Urinary bladder (tissue), 4 donors: ENCODE results near the gene TBX3. TPM values are rescaled to one million over a fixed set of nuclear protein-coding genes. Genes with fewer than 3 reads are reported as not detected.

Experiments used
- DNase-seq: peaks from one replicate; pipeline ENCODE4 v3.0.0-alpha.2; 2015; ENCODE audit errors: extremely low spot score
- H3K27ac ChIP-seq: one replicate; pipeline ENCODE4 v1.5.1; 2013; ENCODE audit warnings: low read depth, mild to moderate bottlenecking, moderate library complexity
- H3K36me3 ChIP-seq: one replicate; pipeline ENCODE4 v1.6.1; 2013; ENCODE audit warnings: mild to moderate bottlenecking, moderate library complexity; ENCODE audit not compliant: insufficient read depth
- H3K4me1 ChIP-seq: one replicate; pipeline ENCODE4 v1.6.1; 2013; ENCODE audit warnings: mild to moderate bottlenecking, moderate library complexity; ENCODE audit not compliant: insufficient read depth
- H3K4me3 ChIP-seq: one replicate; pipeline ENCODE4 v1.5.1; 2013; ENCODE audit warnings: low read depth, low read length
- WGBS: extraction: QIAGEN DNeasy Blood & Tissue Kit; methylation state at CpG from one replicate; pipeline ENCODE4 v1.1.7; 2013; 5-methylcytosine and 5-hydroxymethylcytosine counted together
- polyA plus RNA-seq: library from polyadenylated mRNA; stranded (reverse); fragments of 200-250 nt; gene quantifications from one replicate; pipeline ENCODE4 v1.2.3, GENCODE V29; 2013
- small RNA-seq: library from RNA; depleted of rRNA; stranded (forward); fragments of <200 nt; gene quantifications from one replicate; pipeline ENCODE3, GENCODE V24; 2014
- total RNA-seq: library from RNA; depleted of rRNA; stranded (reverse); fragments of >200 nt; gene quantifications from one replicate; pipeline ENCODE4 v1.2.3, GENCODE V29; 2014
- donor health status: healthy with polysubstance abuse.
- donor health status: healthy.

TBX3 gene
- total and polyA plus RNA-seq, 2 donors = 53.8 to 123 TPM

GRCh38 chr12:114636723-114637480 is 47.1 kb downstream of the TBX3 start:
- no peak for DNase-seq
- 56% methylated on average over 15 of the region's 15 CpGs for WGBS

GRCh38 chr12:114631242-114631641 is 52.7 kb downstream of the TBX3 start:
- no peaks in the 10 kb centered on the region for H3K36me3 ChIP-seq
- WGBS = 61% methylated on average over 7 of the region's 7 CpGs
- no peak overlapping the region for H3K4me3 ChIP-seq
- no peaks in the 10 kb centered on the region for H3K4me1 ChIP-seq
- no peak overlapping the region for H3K27ac ChIP-seq
- DNase-seq = no peak

More at GRCh38 chr12:114636723-114637480, 47.1 kb downstream of the TBX3 start:
- Histone ChIP-seq H3K4me1 (no peaks in the 10 kb centered on the region), H3K36me3 (no peaks in the 10 kb centered on the region), H3K27ac (no peak overlapping the region), H3K4me3 (no peak overlapping the region)

GRCh38 chr12:114628199-114628598 is 55.8 kb downstream of the TBX3 start:
- H3K4me1 ChIP-seq = no peaks in the 10 kb centered on the region
- 68% methylated on average over 5 of the region's 5 CpGs for WGBS
- H3K36me3 ChIP-seq = no peaks in the 10 kb centered on the region
- H3K27ac ChIP-seq = no peak overlapping the region
- no peak overlapping the region for H3K4me3 ChIP-seq
- no peak for DNase-seq

GRCh38 chr12:114627393-114627792 is 56.6 kb downstream of the TBX3 start:
- Histone ChIP-seq H3K4me3 (no peak overlapping the region), H3K27ac (no peak overlapping the region), H3K36me3 (no peaks in the 10 kb centered on the region), H3K4me1 (no peaks in the 10 kb centered on the region)
- no peak for DNase-seq

- H3K27ac ChIP-seq = no peak overlapping the region
- WGBS = 41% methylated on average over 7 of the region's 7 CpGs
- DNase-seq = no peak
These were observed 58.6 kb downstream of the TBX3 start for GRCh38 chr12:114625294-114625851.

GRCh38 chr12:114623737-114624136 is 60.2 kb downstream of the TBX3 start:
- DNase-seq = no peak
- H3K27ac ChIP-seq = no peak overlapping the region
- H3K4me1 ChIP-seq = no peaks in the 10 kb centered on the region
- H3K36me3 ChIP-seq = no peaks in the 10 kb centered on the region
- H3K4me3 ChIP-seq = no peak overlapping the region

More at GRCh38 chr12:114625294-114625851, 58.6 kb downstream of the TBX3 start:
- no peak overlapping the region for H3K4me3 ChIP-seq
- H3K36me3 ChIP-seq = no peaks in the 10 kb centered on the region
- no peaks in the 10 kb centered on the region for H3K4me1 ChIP-seq

Small RNA genes within 50 kb of the gene (small RNA-seq; reads per million reads assigned to genes)
- not detected for gene RF00019
